ENCODE measurements around the gene FTO. TPM values are rescaled to one million over a fixed set of nuclear protein-coding genes. Genes with fewer than 3 reads are reported as not detected.

FTO gene
- total RNA-seq, 1 donor from 2014 or later, result 70.5 TPM

DNA sequence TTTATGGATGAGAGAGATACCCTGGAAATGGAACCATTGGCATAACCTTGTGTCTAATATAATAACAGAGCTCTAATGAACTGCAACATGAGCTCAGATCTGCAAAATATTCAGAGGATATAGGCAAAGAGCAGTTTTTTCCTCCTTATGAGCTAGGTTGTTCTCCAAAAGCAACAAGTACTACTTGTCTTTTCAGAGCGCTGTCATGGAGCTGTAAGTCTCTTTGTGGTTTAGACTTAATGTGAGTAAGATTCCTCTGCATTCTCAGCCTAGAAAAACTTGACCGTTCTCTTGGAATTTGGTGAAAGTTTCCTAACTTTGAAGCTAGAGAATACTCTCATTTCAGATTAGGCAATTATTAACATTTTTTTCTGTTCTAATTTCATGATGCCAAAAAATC lies 85.2 kb downstream of the FTO start:
- Histone ChIP-seq H3K27me3 (no peaks in the 10 kb centered on the region), H3K9me3 (no peaks in the 10 kb centered on the region), H3K4me3 (no peak overlapping the region), H3K27ac (no peak overlapping the region), H3K36me3 (no peaks in the 10 kb centered on the region), H3K4me1 (peaks cover 22% of the 10 kb centered on the region)
- TF ChIP-seq POLR2A (IDR thresholded peaks at IDR 0.05), result no peak
- no peak for TF ChIP-seq CTCF (IDR thresholded peaks at IDR 0.05)
- no peak for TF ChIP-seq POLR2AphosphoS5 (IDR thresholded peaks at IDR 0.05; ENCODE audit: insufficient read depth in 1 of 2, low read depth in 1 of 2)
- intact Hi-C loops (cut with DNase I), result no loop called here
- no peak for DNase-seq (ENCODE audit: extremely low spot score in 2 of 2)

- no peak overlapping the region for H3K27ac ChIP-seq
- no peaks in the 10 kb centered on the region for H3K9me3 ChIP-seq
These were observed 88.4 kb downstream of the FTO start for GRCh38 chr16:53792161-53792951.

DNA sequence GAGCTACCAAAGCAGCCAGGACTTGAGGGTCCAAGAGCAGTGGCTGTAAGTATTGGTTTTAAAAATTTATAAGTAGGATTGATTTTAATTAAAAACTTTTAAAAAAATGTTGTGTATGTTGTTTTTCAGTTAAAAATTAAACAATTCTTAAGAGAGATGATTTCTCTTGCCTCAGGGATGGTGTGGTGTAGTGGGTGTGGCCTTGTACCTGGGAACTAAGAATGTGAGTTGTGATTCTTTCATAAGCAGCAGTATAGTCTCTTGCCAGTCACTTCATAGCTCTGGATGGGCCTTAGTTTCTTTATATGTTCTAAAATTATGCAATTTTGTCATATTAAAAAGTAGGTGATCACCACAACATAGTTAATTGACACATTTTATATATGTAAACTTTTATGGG lies 99.5 kb downstream of the FTO start:
- intact Hi-C loops (cut with DNase I), result no loop called here
- H3K4me3 ChIP-seq, result no peak overlapping the region
- no peaks in the 10 kb centered on the region for H3K4me1 ChIP-seq
- no peak overlapping the region for H3K27ac ChIP-seq
- TF ChIP-seq POLR2AphosphoS5 (IDR thresholded peaks at IDR 0.05; ENCODE audit: insufficient read depth in 1 of 2, low read depth in 1 of 2) (no peak), CTCF (IDR thresholded peaks at IDR 0.05) (no peak), POLR2A (IDR thresholded peaks at IDR 0.05) (no peak)
- H3K27me3 ChIP-seq, result no peaks in the 10 kb centered on the region
- no peaks in the 10 kb centered on the region for H3K9me3 ChIP-seq
- no peak for DNase-seq (ENCODE audit: extremely low spot score in 2 of 2)
- H3K36me3 ChIP-seq, result no peaks in the 10 kb centered on the region

More at GRCh38 chr16:53792161-53792951, 88.4 kb downstream of the FTO start:
- Histone ChIP-seq H3K4me1 (peaks cover 7% of the 10 kb centered on the region), H3K36me3 (no peaks in the 10 kb centered on the region), H3K4me3 (no peak overlapping the region), H3K27me3 (no peaks in the 10 kb centered on the region)
- DNase-seq (ENCODE audit: extremely low spot score in 2 of 2), result no peak
- TF ChIP-seq POLR2A (IDR thresholded peaks at IDR 0.05), result no peak
- no peak for TF ChIP-seq CTCF (IDR thresholded peaks at IDR 0.05)
- no peak for TF ChIP-seq POLR2AphosphoS5 (IDR thresholded peaks at IDR 0.05; ENCODE audit: insufficient read depth in 1 of 2, low read depth in 1 of 2)
- intact Hi-C loops (cut with DNase I), result no loop called here

DNA sequence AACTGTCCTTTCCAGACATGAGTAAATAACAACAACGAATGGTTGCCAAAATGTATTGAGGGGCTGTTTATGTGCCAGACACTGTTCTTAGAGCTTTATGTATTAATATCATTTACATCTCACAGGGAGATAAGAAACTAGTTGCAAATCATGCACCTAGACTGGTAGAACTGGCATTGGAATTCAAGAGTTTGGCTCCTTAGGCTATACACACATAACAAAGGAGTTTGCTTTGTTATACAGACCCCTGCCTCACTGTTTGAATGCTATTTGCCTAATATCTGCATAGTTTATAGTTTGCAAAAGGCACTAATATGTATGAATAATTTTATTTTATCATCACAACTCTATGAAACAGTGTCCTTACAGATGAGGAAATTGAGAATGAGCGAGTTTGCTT lies 100.0 kb downstream of the FTO start:
- Histone ChIP-seq H3K27me3 (no peaks in the 10 kb centered on the region), H3K9me3 (no peaks in the 10 kb centered on the region), H3K4me1 (no peaks in the 10 kb centered on the region), H3K4me3 (no peak overlapping the region), H3K27ac (no peak overlapping the region), H3K36me3 (no peaks in the 10 kb centered on the region)
- intact Hi-C loops (cut with DNase I), result no loop called here
- DNase-seq (ENCODE audit: extremely low spot score in 2 of 2), result no peak
- TF ChIP-seq POLR2A (IDR thresholded peaks at IDR 0.05), result no peak
- no peak for TF ChIP-seq CTCF (IDR thresholded peaks at IDR 0.05)
- no peak for TF ChIP-seq POLR2AphosphoS5 (IDR thresholded peaks at IDR 0.05; ENCODE audit: insufficient read depth in 1 of 2, low read depth in 1 of 2)

GRCh38 chr16:53804467-53804866 lies 100.5 kb downstream of the FTO start:
- H3K27me3 ChIP-seq, result no peaks in the 10 kb centered on the region
- H3K27ac ChIP-seq, result no peak overlapping the region
- no peak for DNase-seq (ENCODE audit: extremely low spot score in 2 of 2)
- no peaks in the 10 kb centered on the region for H3K9me3 ChIP-seq
- intact Hi-C loops (cut with DNase I), result no loop called here
- no peaks in the 10 kb centered on the region for H3K36me3 ChIP-seq
- TF ChIP-seq CTCF (IDR thresholded peaks at IDR 0.05) (no peak), POLR2A (IDR thresholded peaks at IDR 0.05) (no peak), POLR2AphosphoS5 (IDR thresholded peaks at IDR 0.05; ENCODE audit: insufficient read depth in 1 of 2, low read depth in 1 of 2) (no peak)
- no peak overlapping the region for H3K4me3 ChIP-seq
- no peaks in the 10 kb centered on the region for H3K4me1 ChIP-seq
